Tibial nerve (tissue), 4 donors: ENCODE data around the gene ANO9.

Experiments used
- EP300 ChIP-seq, 2 donors: sonication (generic); formaldehyde crosslinking; IDR thresholded peaks; one replicate each; pipeline ENCODE4 v1.6.1; 2017; ENCODE audit warnings: antibody characterized with exemption in 2 of 2, mild to moderate bottlenecking in 1 of 2
- POLR2A ChIP-seq, 2 donors: fragments of 450-650 bp; IDR thresholded peaks; one replicate each; pipeline ENCODE4 v1.6.1; 2017; ENCODE audit warnings: antibody characterized with exemption in 2 of 2, mild to moderate bottlenecking in 2 of 2, moderate library complexity in 2 of 2
- TF ChIP-seq, protein P1 (sequence below), 5 experiments: fragments of 200-600 bp in 3 of 5; fragments of 450-650 bp in 2 of 5; sonication (generic) in 3 of 5; IDR thresholded peaks; one replicate each; pipeline ENCODE4 v1.5.1; 2016 to 2019; ENCODE audit warnings: antibody characterized with exemption in 5 of 5, mild to moderate bottlenecking in 3 of 5, moderate library complexity in 2 of 5

DNA sequence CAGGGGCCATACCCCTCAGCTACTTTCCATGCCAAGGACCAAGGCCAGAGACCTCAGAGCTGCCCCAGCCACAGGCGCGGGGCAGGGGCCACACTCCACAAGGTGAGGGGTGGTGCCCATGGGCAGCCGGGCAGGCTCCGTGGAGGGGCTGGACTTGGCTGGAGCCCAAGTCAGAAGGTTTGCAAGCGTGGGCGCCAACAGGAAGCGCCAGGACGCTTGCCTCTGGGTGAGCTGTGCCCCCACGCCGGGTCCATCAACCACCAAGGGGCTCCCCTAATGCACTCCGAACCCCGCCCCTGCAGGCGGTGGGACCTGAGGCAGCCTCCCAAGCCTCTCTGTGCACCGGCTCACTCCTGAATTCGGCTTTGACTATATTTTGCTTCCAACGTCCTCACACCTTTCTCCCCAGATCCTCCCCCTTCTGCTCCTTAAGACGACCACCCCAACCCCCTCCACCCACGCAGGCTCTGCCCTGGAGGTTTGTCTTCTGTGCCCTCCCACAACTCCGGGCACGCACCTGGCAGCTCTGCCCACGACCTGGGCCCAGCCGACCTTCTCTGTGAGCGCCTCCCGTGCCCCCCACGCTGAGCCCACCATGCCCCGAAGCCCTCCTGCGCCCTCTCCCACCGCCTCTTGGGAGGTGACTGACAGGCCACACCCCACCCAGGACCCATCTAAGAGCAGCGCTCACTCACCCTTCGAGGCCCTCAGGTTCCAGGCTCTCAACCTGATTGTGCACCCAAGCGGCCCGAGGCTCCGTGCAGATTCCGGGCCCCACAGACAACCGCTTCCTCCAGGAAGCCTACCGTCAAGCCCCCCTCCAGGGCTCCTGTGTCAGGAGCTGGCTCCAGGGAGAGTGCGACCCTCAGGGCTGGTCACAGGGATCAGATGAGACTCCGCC, 50.4 kb downstream of the ANO9 start:
- TF ChIP-seq, protein P1, sequence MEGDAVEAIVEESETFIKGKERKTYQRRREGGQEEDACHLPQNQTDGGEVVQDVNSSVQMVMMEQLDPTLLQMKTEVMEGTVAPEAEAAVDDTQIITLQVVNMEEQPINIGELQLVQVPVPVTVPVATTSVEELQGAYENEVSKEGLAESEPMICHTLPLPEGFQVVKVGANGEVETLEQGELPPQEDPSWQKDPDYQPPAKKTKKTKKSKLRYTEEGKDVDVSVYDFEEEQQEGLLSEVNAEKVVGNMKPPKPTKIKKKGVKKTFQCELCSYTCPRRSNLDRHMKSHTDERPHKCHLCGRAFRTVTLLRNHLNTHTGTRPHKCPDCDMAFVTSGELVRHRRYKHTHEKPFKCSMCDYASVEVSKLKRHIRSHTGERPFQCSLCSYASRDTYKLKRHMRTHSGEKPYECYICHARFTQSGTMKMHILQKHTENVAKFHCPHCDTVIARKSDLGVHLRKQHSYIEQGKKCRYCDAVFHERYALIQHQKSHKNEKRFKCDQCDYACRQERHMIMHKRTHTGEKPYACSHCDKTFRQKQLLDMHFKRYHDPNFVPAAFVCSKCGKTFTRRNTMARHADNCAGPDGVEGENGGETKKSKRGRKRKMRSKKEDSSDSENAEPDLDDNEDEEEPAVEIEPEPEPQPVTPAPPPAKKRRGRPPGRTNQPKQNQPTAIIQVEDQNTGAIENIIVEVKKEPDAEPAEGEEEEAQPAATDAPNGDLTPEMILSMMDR (IDR thresholded peaks at IDR 0.05), result no peak
- TF ChIP-seq POLR2A (IDR thresholded peaks at IDR 0.05), result no peak
- TF ChIP-seq EP300 (IDR thresholded peaks at IDR 0.05), result no peak
